HG02884 (cell line): ENCODE data around the gene PARVA.

ENCODE experiments used
- ATAC-seq: cut with Tn5 transposase; IDR thresholded peaks from one replicate; pipeline ENCODE4 v1.9.1; 2021; ENCODE audit warnings: mild to moderate bottlenecking, moderate library complexity; ENCODE audit not compliant: unreplicated experiment

The PARVA gene

GRCh38 chr11:12544986-12545775, 167.8 kb downstream of the PARVA start:
- ATAC-seq = no peak

DNA sequence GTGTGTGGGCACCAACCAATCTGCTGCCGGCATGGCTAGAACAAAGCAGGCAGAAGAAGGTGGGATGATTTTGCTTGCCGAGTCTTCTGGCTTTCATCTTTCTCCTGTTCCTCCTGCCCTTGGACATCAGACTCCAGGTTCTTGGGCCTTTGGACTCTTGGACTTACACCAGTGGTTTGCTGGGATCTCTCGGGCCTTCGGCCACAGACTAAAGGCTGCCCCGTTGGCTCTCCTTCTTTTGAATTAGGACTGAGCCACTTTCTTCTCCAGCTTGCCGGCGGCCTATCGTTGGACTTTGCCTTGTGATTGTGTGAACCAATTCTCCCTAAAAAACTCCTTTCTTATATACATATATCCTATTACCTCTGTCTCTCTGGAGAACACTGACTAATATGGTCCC, 168.8 kb downstream of the PARVA start:
- ATAC-seq = no peak

DNA sequence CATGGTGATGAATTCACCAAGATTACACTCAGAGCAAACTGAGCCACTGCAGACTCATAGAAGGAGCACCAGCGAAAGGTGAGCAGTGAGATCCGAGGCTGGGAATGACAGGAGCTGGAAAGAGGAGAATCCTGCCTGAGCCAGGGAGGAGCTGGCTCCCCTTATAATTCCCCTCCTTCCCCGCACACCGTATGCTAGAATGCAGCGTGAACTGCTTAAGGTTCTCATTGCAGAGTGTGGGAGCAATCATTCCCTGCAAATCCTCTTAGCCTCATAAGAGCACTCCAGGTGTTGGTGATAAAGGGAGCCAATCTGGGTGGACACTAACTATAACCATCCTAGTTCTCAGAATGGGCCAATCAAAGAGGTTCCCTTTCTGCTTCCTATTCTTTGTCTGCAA, 169.3 kb downstream of the PARVA start:
- ATAC-seq = no peak

DNA sequence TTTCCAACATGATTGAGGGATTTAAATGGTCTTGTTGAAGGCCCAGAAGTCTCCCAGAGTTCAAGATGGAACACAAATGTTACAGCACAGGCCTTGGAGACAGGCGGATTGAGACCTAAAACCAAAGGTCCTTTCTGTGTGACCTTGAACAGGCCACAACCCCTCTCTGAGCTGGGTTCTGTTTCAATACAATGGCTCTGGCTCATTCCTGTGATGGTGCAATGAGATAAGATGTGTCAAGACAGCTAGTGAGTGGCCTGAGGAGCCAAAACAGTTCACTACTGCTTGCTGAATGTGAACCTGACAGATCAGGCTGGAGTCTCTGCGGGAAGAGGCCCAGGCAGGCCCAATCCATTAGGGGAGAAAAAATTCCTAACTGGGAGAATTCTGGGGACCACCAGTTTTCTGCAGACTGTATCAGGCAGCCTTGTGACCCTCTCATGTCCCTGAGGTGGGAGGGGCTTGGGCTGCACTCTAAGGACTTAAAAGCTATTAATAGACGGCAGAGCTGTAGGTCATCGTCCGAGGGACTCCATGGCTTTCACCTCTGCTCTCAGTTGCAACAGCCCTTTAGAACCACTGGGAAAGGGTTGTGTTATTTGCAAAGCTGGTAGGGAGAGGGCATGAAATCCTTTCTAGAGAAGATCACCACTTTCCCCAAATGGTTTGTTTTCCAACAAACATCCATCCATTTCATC, 170.7 kb downstream of the PARVA start:
- no peak for ATAC-seq

DNA sequence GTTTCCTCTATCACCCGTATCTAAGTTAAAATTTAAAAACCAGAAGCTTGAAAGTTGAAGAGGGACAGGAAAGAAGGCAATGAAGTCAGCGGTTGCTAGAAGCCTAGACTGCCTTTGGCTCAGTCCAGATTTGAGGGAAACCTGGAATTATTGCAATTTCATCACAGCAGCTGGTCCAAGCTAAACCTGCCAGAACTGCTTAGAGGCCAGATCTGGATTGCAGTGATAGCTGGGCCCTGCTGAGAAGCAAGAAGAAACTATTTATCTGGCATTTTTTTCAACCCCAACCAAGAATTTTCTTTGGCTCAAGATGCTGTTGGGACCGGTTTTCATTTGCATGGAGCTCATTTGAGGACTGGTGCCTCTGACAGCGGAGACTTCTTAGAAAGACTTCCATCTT, 175.3 kb downstream of the PARVA start:
- ATAC-seq = no peak

DNA sequence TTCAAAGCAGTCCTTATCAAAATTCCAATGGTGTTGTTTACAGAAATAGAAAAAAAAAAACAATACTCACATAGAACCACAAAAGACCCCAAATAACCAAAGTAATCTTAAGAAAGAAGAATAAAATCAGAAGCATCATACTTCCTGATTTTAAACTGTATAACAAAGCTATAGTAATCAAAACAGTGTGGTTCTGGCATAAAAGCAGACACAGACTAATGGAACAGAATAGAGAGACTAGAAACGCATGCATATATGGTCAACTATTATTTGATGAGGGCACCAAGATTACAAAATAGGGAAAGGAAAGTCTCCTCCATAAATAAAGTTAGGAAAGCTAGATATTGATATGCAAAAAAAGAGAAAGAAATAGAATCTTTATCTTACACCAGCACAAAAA, 176.8 kb downstream of the PARVA start:
- no peak for ATAC-seq

DNA sequence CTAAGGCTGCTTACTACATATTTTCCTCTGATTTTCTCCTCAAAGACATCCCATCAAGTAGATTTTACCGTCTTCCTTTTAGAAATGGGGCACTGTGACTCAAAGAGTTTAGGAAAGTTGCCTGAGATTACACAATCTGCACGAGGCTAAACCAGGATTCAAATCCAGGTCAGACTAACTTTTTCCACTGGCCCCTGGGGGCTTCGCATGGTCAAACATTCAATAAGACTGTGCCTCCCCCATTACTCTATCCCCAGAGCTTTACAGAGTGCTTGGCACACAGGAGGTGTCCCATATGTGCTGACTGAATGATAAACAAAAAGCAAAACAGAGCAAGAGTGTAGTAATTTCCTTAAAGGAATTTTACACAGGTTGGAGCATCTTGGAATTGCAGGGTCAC, 178.8 kb downstream of the PARVA start:
- ATAC-seq = no peak

DNA sequence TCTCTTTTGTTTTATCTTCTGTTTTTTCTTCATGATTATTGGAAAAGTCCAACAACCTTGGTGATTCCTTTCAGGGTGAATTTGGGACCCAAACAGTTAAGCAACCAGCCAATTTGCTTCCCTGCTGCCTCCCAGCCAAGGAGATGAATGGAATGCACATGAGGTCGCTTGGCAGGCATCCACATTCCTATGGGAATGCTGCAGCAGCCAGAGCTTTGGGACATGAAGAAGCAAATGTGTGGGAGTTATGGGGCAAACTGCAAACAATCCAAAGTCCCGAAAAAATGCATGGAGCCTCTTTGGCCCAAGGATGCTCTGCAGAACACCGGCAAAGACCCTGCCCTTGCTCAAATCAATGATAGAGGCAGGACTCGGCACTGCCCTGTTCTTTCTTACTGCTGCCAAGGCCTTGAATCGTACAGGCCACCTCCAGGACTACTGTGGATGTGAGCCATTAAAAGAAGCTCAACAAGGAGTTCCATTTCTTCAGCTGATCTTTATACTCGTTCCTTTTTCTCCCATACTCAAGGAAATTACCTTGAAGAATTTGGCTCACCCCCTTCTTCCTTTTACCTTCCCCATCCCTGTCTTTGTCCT, 179.5 kb downstream of the PARVA start:
- no peak for ATAC-seq

DNA sequence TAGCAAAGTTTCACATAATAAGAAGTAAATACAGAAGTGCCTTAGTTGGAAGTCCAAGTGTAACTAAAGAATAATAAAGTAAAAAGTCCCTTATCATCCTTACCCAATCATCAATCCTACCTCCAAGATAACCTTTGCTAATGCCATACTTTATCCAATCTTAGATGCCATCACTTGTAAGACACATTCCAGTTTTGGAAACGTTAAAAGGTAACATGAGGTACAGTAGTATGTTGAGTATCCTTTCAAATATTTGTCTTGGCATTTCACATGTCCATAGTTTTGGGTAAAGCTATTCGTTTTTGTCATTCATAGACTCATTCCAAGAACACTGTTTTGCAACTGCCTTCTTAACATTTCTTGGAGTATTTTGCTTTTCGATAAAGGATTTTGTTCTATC, 181.6 kb downstream of the PARVA start:
- no peak for ATAC-seq

DNA sequence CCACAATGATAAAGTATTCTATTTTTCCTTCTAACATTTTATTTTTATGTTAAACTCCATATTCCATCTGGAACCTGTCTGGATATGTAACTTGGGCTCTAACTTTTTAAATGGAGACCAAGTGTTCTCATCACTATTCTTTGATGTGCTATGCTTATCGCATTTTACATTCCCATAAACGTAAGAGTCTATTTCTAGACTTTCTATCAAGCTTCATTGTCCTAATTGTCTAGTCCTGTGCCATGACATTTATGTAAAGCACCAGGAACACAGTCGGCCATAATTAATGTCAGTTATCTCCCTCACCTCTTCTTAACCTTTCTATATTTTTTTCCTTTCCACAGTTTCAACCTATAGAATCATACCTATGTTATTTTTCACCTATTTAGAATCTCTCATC, 183.0 kb downstream of the PARVA start:
- ATAC-seq = no peak

- no peak for ATAC-seq
These were observed 183.5 kb downstream of the PARVA start for GRCh38 chr11:12560861-12561260.

- no peak for ATAC-seq
These were observed 186.6 kb downstream of the PARVA start for GRCh38 chr11:12564012-12564411.

- no peak for ATAC-seq
These were observed 188.0 kb downstream of the PARVA start for GRCh38 chr11:12565406-12565805.

GRCh38 chr11:12567746-12568460, 190.5 kb downstream of the PARVA start:
- ATAC-seq = no peak

GRCh38 chr11:12569499-12570425, 192.4 kb downstream of the PARVA start:
- no peak for ATAC-seq

DNA sequence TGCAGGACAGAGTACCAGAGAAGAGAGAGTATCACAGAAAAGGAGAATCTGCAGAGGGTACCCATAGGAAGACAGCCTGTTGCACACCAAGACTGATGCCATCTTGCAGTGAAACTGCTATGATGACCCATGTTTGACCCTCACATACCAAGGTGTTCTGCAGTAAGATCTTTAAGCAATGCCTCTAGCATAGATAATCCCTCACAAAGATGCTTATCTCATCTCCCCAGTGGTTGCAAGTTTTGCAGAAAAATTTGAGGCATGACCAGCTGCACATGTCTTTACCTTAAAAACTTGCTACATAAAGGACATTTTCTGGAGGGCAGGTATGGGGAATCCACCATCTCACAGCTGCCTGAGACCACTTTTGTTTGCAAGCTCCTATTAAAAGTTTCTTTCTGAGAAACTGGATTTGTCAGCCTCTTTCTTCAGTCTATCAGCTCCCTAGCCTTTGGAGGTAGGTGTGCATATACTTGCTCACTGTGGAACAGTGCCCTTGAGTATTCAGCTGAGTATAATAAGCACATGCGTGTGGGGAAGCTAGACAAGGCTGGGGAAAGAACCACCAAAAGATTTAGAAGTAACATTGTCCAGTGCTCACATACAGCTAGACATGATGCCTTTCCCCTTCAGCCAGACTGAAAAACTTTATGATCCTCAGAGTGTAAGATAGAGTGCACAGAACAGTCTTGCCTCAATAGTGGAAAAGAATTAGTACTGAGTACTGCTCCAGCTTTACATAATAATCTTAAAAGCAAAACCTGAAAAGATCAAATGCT, 196.5 kb downstream of the PARVA start:
- ATAC-seq = no peak

DNA sequence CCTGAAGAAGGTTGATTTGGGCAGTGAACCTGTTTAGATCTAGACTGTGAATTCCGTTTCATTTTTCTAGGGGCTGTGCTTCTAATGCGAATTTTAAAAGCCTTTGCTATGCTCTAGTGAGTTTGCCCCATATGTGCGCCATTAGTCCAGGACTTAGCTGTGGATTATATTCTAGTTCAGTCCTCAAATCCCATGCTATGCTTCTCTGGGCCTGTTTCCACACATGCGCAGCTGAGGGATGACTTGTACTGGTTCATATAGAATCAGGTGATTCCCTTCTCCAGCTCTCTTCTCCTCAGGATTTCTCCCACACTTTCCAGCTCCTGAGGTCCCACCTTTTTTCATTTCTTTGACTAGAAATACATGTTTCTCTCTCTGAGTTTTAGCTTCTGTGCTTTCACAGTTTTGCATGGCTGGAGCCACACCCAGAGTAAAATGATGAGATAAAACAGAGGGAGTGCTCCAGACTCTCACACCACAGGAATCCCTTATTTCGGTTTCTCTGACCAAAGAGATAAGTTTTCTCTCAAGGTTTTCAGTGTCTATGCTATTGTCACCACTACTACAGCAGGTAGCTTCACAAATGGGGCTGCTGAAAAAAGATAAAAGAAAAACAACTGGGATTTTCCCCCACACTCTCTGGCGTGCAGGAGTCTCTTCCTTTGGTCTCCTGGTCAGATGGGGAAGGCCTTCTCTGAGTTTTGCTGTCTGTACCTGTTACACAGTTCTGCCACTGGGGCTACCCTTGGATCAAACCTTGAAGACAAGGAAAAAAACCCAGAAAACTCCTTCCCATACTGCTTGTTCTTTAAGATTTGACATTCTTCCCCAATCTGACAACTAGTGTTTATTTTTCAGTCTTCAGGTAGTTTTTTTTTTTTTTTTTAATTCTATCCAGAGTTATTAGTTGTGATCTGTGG, 200.6 kb downstream of the PARVA start:
- no peak for ATAC-seq

DNA sequence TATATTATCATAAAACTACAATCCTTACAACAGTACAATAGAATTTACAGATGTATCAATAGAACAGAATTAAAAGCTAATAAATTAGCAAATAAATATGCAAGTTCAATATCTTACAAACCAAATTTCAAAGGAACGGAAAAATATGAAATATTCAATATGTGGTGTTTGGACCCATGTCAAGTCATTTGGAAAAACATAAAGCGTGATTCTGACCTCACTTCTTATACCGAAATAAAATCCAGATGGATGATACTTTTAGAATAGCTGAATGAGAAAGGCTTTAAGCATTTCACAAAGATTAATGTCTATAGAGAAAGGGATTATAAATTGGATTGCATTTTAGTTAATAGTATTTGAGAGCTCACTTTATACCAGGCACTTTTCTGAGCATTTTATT, 204.0 kb downstream of the PARVA start:
- ATAC-seq = no peak

DNA sequence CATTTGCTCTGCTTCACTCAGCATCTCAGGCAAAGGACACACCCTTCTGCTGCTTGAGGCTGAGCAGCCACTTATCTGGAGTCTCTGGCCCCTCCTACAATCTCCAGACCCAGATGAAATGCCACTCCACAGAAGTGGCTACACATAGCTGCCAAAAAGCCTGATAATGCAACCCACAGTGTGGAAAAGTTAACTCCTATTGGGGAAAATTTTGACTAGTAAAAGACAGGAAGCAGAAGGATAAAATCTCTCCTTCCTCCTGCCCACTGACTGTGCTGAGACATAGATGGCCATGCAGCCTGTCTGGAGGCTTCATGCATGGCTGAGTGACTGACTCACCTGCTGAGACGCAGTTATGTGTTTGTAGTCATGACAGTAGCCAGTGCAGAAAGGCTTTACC, 204.6 kb downstream of the PARVA start:
- ATAC-seq = no peak
